ENCODE measurements around the gene RDH11.

RDH11 gene

DNA sequence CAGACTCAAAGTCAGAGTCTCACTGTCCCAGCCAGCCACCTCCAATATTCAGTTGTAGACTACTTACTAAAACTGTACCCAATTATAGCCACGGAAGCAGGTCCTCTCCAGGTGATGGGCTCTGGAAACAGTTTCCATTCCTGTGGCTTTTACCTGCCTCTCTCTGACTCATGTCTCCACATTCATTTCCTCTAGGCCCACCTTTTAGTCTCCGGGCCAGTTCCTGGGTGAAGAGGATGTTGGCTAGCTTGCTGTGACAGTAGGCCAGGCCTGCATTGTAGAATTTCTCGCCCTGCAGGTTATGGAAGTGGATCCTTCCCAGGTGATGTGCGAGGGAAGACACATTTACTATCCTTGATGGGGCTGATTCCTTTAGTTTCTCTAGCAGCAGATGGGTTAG, 5.6 kb downstream of the RDH11 start:
- peaks cover 8 to 30% of the 10 kb centered on the region in 2 donors for H3K4me1 Mint-ChIP-seq (ENCODE audit: low read depth in 2 of 2)
- DNase-seq (no peak), ATAC-seq (replicated peaks) (no peak)
- no peaks in the 10 kb centered on the region for H3K9me3 Mint-ChIP-seq
- H3K36me3 Mint-ChIP-seq (ENCODE audit: insufficient read depth), result peaks cover 45% of the 10 kb centered on the region
- H3K27ac Mint-ChIP-seq, result no peak overlapping the region
- H3K4me3 Mint-ChIP-seq, result no peak overlapping the region
- H3K27me3 Mint-ChIP-seq, result no peaks in the 10 kb centered on the region

DNA sequence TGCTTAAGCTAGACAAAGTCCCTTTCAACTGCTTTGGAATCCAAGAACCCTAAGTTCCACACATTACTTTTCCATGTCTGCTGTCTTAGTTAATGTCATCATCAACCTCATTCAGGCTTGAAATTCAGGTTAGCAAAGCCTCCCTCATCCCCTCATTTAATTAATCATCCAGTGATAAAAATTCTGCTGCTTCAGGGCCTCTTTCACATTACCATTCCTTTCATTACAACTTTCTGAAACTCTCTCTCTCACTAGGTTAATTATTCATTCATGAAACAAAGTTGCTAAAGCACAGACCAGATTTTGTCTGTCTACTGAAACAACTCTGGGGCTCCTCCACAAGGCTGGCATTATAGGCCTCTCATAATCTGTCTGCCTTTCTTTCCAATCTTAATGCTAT, 11.7 kb downstream of the RDH11 start:
- no peaks in the 10 kb centered on the region for H3K27me3 Mint-ChIP-seq
- DNase-seq, result no peak
- no peak for ATAC-seq (replicated peaks)
- peak overlapping the region in 1 of 2 donors; percentile 29 for H3K27ac Mint-ChIP-seq
- H3K36me3 Mint-ChIP-seq (ENCODE audit: insufficient read depth), result peaks cover 44% of the 10 kb centered on the region
- H3K4me3 Mint-ChIP-seq, result no peak overlapping the region
- H3K9me3 Mint-ChIP-seq, result no peaks in the 10 kb centered on the region
- H3K4me1 Mint-ChIP-seq (ENCODE audit: low read depth in 2 of 2), result peaks cover 11 to 13% of the 10 kb centered on the region in 2 donors

DNA sequence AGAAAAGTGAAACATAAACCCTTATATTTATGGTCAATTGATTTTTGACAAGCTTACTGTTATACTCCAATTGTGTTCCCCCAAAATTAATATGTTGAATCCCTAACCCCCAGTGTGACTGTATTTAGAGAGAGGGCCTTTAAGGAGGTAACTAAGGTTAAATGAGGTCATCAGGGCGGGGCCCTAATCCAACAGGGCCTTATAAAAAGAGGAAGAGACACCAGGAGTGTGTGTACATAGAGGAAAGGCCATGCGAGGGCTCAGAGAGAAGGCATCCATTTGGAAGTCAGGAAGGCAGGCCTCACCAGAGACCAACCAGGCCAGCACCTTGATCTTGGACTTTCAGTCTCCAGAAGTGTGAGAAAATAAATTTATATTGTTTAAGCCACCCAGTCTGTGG, 14.6 kb downstream of the RDH11 start:
- H3K4me3 Mint-ChIP-seq, result no peak overlapping the region
- ATAC-seq (replicated peaks) (no peak), DNase-seq (no peak)
- H3K9me3 Mint-ChIP-seq, result no peaks in the 10 kb centered on the region
- peak overlapping the region in 1 of 2 donors; percentile 49 for H3K27ac Mint-ChIP-seq
- peaks cover 10 to 11% of the 10 kb centered on the region in 2 donors for H3K4me1 Mint-ChIP-seq (ENCODE audit: low read depth in 2 of 2)
- no peaks in the 10 kb centered on the region for H3K27me3 Mint-ChIP-seq
- H3K36me3 Mint-ChIP-seq (ENCODE audit: insufficient read depth), result peaks cover 31% of the 10 kb centered on the region

DNA sequence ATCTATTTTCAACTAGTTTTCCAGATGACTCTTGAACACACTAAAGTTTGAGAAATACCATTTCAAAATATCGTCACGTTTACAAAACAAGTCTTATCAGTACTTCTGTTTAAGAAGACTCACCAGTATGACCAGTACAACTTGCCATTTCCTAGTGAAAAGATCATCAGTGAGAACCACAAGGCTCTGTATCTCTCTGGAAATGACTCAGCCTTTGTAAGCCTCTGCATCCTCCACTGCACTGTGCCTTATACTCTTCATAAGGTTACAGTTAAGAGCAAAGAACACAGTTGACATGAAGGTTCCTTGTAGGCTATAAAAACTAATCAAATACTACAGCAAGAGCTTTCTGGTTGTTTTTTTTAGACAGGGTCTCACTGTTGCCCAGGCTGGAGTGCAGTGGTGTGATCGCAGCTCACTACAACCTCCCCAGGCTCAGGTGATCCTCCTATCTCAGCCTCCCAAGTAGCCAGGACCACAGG, 15.4 kb downstream of the RDH11 start:
- ATAC-seq (replicated peaks) (peak; percentile 54), DNase-seq (no peak)
- Mint-ChIP-seq H3K27ac (peak overlapping the region in 1 of 2 donors; percentile 49), H3K9me3 (no peaks in the 10 kb centered on the region), H3K4me1 (ENCODE audit: low read depth in 2 of 2) (peaks cover 11 to 14% of the 10 kb centered on the region in 2 donors), H3K36me3 (ENCODE audit: insufficient read depth) (peaks cover 31% of the 10 kb centered on the region), H3K4me3 (no peak overlapping the region), H3K27me3 (no peaks in the 10 kb centered on the region)

DNA sequence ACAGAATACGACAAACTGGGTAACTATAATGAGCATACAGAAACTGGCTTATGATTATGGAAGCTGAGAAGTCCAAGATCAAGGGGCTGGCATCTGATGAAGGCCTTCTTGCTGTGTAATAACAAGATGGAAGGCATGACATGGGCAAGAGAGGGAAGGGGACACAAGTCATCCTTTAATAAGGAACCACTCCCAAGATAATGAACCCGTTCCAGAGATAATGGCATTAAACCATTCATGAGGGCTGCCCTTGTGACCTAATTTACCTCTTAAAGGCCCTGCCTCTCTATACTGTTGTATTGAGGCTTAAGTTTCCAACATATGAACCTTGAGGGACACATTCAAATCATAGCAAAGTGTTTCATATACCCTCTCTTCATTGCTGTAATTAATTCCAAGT, 16.6 kb downstream of the RDH11 start:
- Mint-ChIP-seq H3K4me3 (no peak overlapping the region), H3K27me3 (no peaks in the 10 kb centered on the region), H3K4me1 (ENCODE audit: low read depth in 2 of 2) (peaks cover 10 to 11% of the 10 kb centered on the region in 2 donors), H3K9me3 (no peaks in the 10 kb centered on the region), H3K27ac (no peak overlapping the region), H3K36me3 (ENCODE audit: insufficient read depth) (peaks cover 26% of the 10 kb centered on the region)
- ATAC-seq (replicated peaks) (no peak), DNase-seq (no peak)

DNA sequence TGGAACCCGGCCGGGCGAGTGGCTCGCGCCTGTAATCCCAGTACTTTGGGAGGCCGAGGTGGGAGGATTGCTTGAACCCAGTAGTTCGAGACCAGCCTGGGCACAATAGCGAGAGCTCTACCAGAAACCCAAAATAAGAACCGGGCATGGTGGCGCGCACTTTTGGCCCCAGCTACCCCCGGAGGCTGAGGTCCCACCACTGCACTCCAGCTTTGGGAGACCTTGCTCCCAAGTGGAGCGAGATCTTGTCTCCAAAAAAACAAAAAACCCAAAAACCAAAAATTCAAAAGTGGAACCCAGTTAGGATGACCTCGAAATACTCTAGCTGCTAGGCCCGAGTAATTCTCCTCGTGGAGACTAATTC, 20.4 kb downstream of the RDH11 start:
- H3K4me1 Mint-ChIP-seq (ENCODE audit: low read depth in 2 of 2), result peaks cover 17 to 37% of the 10 kb centered on the region in 2 donors
- ATAC-seq (replicated peaks), result no peak
- H3K4me3 Mint-ChIP-seq, result peak overlapping the region; percentile 90 to 95
- no peak for DNase-seq
- no peaks in the 10 kb centered on the region for H3K27me3 Mint-ChIP-seq
- H3K9me3 Mint-ChIP-seq, result no peaks in the 10 kb centered on the region
- H3K27ac Mint-ChIP-seq, result peak overlapping the region; percentile 92
- H3K36me3 Mint-ChIP-seq (ENCODE audit: insufficient read depth), result peaks cover 11% of the 10 kb centered on the region

DNA sequence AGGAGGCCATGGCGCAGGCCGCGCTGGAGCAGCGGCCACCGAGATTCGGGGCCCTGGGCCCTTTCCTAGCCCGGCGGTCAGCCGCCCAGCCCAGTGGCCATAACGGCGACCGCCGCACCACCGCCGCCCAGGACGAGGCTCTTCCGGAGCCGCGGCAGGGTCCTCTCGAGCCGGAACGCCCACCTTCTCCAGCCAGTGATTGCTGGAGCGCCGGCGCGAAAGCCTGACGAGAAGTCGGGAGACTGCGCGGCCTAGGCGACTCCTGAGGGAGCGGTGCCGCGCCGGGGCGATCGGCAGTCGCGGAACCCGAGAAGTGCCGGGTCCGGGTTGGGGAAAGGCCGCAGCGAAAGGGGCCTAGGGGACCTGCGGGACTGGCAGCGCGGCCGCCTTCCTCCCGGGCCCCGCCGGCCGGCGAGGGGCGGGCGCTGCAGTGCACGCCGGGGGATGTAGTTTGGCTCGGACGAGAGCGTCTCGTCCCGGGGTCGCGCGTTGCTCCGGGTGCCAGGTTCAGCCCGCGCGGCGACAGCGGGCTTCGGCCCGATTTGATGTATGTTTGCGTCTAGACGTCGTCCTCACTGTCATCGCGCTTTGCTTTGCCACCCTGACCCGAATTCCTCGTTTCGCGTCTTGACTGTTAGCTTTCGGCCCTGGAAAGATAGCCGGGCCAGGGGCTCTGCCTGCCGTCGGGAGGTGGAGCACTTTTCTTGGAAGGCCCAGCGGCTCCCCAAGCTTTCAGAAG, 20.9 kb downstream of the RDH11 start, which contains the start of gene VTI1B:
VTI1B (minus strand) TSS at position 153 of the 739 bp plus-strand sequence; CDS start at position 10, 143 bp downstream.
- Mint-ChIP-seq H3K36me3 (ENCODE audit: insufficient read depth) (peaks cover 11% of the 10 kb centered on the region), H3K4me1 (ENCODE audit: low read depth in 2 of 2) (peaks cover 17 to 40% of the 10 kb centered on the region in 2 donors), H3K27ac (peak within 1 kb of the TSS; percentile 92), H3K27me3 (no peaks in the 10 kb centered on the region), H3K4me3 (peak within 1 kb of the TSS; percentile 90 to 95), H3K9me3 (no peaks in the 10 kb centered on the region)
- DNase-seq (peak; percentile 69 to 83 (median 74)), ATAC-seq (replicated peaks) (peak; percentile 92)

DNA sequence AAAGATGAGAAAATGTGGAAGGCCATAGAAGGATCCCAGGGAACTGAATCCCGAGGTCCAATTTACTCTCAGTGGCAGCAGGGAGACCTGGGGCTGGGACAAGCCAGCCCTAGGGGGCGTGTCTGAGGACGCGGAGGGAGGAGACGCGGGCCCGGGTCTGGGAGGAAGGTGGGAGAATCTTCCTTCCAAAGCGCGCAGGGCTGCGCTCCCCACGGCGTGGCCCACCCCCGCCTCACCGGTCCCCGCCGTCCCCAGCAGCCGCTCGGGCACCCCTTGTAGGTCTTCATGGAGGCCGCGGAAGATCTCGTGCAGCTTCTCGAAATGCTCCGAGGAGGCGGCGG, 21.5 kb downstream of the RDH11 start:
- DNase-seq (peak in 1 of 3 experiments; percentile 18), ATAC-seq (replicated peaks) (peak; percentile 46)
- Mint-ChIP-seq H3K27ac (peak overlapping the region; percentile 92), H3K27me3 (no peaks in the 10 kb centered on the region), H3K4me1 (ENCODE audit: low read depth in 2 of 2) (peaks cover 22 to 46% of the 10 kb centered on the region in 2 donors), H3K9me3 (no peaks in the 10 kb centered on the region), H3K4me3 (peak overlapping the region; percentile 90 to 95), H3K36me3 (ENCODE audit: insufficient read depth) (peaks cover 14% of the 10 kb centered on the region)

DNA sequence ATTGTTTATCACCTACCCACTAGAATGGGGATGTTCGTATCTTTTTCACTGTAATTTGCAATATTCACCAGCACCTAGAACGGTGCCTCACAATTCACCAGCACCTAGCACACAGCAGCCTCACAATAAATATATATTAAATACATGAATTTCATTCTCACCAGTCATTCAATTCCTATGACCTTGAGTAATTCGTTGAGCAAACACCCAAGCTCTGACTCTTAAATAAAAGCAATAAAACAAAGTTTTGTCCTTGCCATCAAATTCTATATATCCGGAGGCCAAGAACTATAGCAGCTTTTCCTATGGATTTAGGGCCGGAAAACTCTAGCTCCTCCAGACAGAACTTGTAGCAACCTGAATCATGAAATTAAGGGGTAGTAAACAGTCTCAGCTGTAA, 22.1 kb downstream of the RDH11 start:
- Mint-ChIP-seq H3K36me3 (ENCODE audit: insufficient read depth) (peaks cover 18% of the 10 kb centered on the region), H3K27me3 (no peaks in the 10 kb centered on the region), H3K4me1 (ENCODE audit: low read depth in 2 of 2) (peaks cover 26 to 52% of the 10 kb centered on the region in 2 donors), H3K9me3 (no peaks in the 10 kb centered on the region), H3K27ac (peak overlapping the region; percentile 92), H3K4me3 (peak overlapping the region; percentile 90 to 95)
- ATAC-seq (replicated peaks) (no peak), DNase-seq (no peak)

DNA sequence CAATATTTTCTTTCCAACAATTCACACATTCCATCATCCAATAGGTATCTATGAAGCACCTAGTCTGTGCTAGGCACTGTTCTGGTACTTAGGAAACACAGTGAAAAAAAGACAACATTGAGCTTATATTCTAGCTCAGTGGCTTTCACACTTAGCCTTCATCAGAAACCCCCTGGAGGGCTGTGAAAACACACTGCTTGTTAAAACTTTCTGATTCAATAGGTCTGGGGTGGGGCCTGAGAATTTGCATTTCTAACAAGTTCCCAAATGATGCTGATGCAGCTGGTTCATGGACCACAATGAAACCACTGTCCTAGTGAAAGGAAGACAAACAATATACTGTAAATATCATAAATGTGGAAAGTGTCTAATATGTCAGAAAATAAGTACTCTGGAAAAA, 27.0 kb downstream of the RDH11 start:
- ATAC-seq (replicated peaks) (peak; percentile 85), DNase-seq (peak in 2 of 3 experiments; percentile 11 to 12)
- Mint-ChIP-seq H3K9me3 (no peaks in the 10 kb centered on the region), H3K4me3 (peak overlapping the region in 1 of 2 donors; percentile 70), H3K27ac (peak overlapping the region; percentile 71 to 83), H3K36me3 (ENCODE audit: insufficient read depth) (peaks cover 12% of the 10 kb centered on the region), H3K27me3 (no peaks in the 10 kb centered on the region), H3K4me1 (ENCODE audit: low read depth in 2 of 2) (peaks cover 47 to 71% of the 10 kb centered on the region in 2 donors)

DNA sequence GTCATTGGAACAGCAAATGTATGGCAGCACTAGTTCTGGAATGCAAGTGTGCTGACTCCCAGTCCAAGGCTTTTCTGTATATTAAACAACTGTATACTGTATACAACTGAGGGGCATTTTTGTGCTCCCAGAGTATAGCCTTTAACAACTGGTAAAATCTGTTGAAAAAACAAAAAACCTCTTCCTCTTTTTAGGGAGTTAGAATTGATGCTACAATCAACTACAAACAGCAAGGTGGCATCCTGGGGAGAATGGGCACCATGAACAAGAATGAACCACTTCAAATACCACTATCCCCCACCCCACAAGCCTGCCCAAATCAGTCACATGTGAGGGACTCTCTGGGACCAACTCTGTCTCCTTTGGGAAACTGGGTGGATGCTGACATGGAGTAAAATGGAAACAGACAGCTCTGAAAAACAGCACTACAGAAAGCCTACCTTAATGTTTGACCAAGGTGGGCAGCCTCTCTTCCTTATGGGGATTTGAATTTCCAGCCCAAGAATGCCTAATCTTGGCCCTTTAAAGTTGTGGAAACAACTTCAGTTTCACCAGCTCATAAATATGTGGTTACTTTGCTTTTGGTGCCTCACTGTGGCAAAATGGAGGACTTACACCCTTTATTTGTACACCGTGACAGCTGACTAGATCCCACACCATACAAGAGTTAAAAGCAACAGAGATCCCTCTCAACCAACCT, 28.7 kb downstream of the RDH11 start:
- Mint-ChIP-seq H3K4me1 (ENCODE audit: low read depth in 2 of 2) (peaks cover 44 to 64% of the 10 kb centered on the region in 2 donors), H3K4me3 (peak overlapping the region; percentile 27 to 40), H3K9me3 (no peaks in the 10 kb centered on the region), H3K27me3 (no peaks in the 10 kb centered on the region), H3K27ac (peak overlapping the region; percentile 46 to 71), H3K36me3 (ENCODE audit: insufficient read depth) (peaks cover 22% of the 10 kb centered on the region)
- ATAC-seq (replicated peaks) (peak; percentile 68), DNase-seq (peak; percentile 7 to 32 (median 19))

DNA sequence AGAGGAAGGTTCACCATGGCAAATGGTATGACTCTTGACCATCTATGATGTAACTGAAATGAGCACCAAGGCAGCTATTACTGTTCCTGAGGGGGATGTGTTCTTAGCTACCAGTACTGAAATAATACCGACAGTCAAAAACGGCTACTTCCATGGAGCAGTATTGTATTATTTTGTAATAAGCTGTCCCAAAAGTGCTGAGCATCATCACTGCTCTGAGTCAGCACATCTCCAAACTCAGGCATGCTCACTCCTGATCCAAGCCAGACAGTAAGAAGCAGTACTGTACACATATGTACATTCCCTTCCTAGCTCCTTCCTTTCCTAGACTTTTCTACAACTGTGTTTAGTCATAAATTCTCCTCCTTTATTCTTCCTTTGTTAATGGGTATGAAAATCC, 29.7 kb downstream of the RDH11 start:
- H3K4me3 Mint-ChIP-seq, result no peak overlapping the region
- ATAC-seq (replicated peaks), result no peak
- DNase-seq, result no peak
- peaks cover 27% of the 10 kb centered on the region for H3K36me3 Mint-ChIP-seq (ENCODE audit: insufficient read depth)
- peaks cover 40 to 55% of the 10 kb centered on the region in 2 donors for H3K4me1 Mint-ChIP-seq (ENCODE audit: low read depth in 2 of 2)
- H3K9me3 Mint-ChIP-seq, result no peaks in the 10 kb centered on the region
- H3K27me3 Mint-ChIP-seq, result no peaks in the 10 kb centered on the region
- H3K27ac Mint-ChIP-seq, result peak overlapping the region; percentile 46 to 71

DNA sequence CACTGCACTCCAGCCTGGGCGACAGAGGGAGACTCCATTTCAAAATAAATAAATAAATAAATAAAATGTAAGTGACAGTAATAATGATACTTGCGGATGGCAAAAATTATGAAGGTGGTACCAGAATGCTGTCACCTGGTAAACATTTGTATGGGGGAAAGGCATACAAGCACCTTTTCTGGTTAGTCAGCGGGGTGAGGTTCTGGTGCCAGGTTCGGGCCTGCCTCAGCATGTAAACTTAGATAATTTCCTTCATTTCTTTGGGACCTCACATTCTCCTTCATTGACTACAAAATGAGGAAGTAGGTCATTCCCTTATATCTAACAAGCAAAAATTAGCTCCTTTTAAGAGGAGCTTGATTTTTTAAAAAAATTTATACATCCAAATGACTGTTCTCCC, 31.9 kb downstream of the RDH11 start:
- DNase-seq (no peak), ATAC-seq (replicated peaks) (no peak)
- H3K27ac Mint-ChIP-seq, result no peak overlapping the region
- H3K36me3 Mint-ChIP-seq (ENCODE audit: insufficient read depth), result peaks cover 27% of the 10 kb centered on the region
- H3K27me3 Mint-ChIP-seq, result no peaks in the 10 kb centered on the region
- no peaks in the 10 kb centered on the region for H3K9me3 Mint-ChIP-seq
- no peak overlapping the region for H3K4me3 Mint-ChIP-seq
- H3K4me1 Mint-ChIP-seq (ENCODE audit: low read depth in 2 of 2), result peaks cover 32 to 34% of the 10 kb centered on the region in 2 donors

Data from effector memory CD8-positive, alpha-beta T cell (primary cell).